Right lobe of liver (tissue), 4 donors: ENCODE data around the gene CDK5.
"Not testable (repeated sequence)": the region's sequence is repeated elsewhere in the genome, so short reads cannot be mapped to it uniquely, and the experiment has no call there.

Experiments
- POLR2A ChIP-seq: fragments of 450-650 bp; IDR thresholded peaks from one replicate; pipeline ENCODE4 v1.6.1; 2017; ENCODE audit warnings: antibody characterized with exemption, mild to moderate bottlenecking
- TF ChIP-seq, protein P1 (sequence below), 4 donors: fragments of 200-600 bp in 3 of 4; fragments of 450-650 bp in 1 of 4; IDR thresholded peaks; one replicate each; pipeline versions ENCODE4 v1.5.1 to v1.8.0; 2016 to 2022; ENCODE audit warnings: antibody characterized with exemption in 4 of 4, mild to moderate bottlenecking in 2 of 4
- donor health status: DM: no; HTN: no; CAD: no.
- donor health status: DM: no; HTN: no; CAD: no.
- donor health status: DM: no; HTN: yes; CAD: no.

GRCh38 chr7:151027728-151028130 is 30.0 kb downstream of the CDK5 start:
- TF ChIP-seq, protein P1, sequence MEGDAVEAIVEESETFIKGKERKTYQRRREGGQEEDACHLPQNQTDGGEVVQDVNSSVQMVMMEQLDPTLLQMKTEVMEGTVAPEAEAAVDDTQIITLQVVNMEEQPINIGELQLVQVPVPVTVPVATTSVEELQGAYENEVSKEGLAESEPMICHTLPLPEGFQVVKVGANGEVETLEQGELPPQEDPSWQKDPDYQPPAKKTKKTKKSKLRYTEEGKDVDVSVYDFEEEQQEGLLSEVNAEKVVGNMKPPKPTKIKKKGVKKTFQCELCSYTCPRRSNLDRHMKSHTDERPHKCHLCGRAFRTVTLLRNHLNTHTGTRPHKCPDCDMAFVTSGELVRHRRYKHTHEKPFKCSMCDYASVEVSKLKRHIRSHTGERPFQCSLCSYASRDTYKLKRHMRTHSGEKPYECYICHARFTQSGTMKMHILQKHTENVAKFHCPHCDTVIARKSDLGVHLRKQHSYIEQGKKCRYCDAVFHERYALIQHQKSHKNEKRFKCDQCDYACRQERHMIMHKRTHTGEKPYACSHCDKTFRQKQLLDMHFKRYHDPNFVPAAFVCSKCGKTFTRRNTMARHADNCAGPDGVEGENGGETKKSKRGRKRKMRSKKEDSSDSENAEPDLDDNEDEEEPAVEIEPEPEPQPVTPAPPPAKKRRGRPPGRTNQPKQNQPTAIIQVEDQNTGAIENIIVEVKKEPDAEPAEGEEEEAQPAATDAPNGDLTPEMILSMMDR (IDR thresholded peaks at IDR 0.05) = not testable (repeated sequence)
- not testable (repeated sequence) for TF ChIP-seq POLR2A
